Hindlimb muscle (tissue), 1 donor: ENCODE measurements around the gene BAD. TPM values are rescaled to one million over a fixed set of nuclear protein-coding genes. Genes with fewer than 3 reads are reported as not detected.
"Not testable (repeated sequence)": the region's sequence is repeated elsewhere in the genome, so short reads cannot be mapped to it uniquely, and the experiment has no call there.

ENCODE experiments used
- DNase-seq: peaks from one replicate; pipeline ENCODE4 v3.0.0-alpha.2; 2013
- polyA plus RNA-seq: library from polyadenylated mRNA; unstranded; fragments of 120-200 nt; gene quantifications from one replicate; pipeline ENCODE4 v1.2.1, GENCODE V29; 2013; ENCODE audit not compliant: insufficient read length

BAD gene
- 31.0 TPM for polyA plus RNA-seq

- DNase-seq: peak; percentile 95
Measured at GRCh38 chr11:64284048-64284961, at the start of gene BAD. BAD (minus strand) TSS chr11:64284665; CDS start chr11:64284368, 297 bp downstream.

GRCh38 chr11:64333556-64333955, 49.1 kb upstream of the BAD start:
- no peak for DNase-seq

DNA sequence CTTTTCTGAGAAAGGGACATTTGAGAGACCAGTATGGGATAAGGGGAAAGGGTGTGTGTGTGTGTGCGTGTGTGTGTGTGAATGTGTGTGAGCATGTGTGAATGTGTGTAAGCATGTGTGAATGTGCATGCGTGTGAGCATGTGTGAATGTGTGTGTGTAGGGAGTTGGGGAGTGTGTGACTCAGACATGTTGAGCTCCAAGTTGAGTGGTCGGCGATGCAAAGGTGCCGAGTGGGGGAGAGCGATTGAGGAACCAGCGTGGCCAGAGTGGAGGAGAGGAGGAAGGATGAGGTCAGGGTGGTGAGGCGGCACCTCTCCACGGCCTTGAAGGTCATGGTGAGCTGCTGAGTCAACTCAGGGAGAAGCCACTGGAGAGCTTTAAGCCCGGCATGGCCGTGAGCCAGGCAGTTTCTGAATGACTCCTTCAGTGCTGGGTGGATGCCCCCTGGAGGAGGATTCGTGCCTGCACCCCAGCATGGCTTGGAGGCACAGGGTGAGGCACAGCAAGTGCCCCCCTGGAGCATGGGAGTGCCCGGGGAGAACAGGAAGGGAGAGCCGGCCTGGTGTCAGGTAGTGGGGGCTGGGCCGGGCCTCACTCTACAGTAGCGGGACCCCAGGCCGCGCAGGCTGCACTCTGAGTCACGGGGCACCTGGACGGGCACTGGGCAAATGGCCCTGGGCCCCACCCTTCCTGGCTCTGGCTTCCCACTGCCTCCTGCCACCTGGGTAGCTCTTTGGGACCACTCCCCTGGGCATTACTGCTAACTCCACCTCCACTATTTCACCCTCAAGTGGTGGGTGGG, 47.3 kb upstream of the BAD start:
- DNase-seq: no peak

DNA sequence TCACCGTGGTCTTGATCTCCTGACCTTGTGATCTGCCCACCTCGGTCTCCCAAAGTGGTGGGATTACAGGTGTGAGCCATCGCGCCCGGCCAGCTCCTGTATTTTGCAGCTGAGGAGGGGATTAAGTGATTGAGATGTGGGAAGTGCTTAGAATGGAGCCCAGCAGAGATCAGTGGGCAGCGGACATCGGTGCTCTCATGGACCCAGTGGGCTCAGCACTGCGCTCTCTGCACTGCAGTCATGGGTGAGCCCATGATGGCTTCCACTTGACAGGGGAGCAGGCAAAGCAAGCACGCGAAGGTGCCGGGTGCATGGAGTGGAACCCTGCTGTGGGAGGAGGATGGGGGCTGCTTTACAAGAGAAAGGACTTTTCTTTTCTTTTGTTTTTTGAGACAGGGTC, 46.4 kb upstream of the BAD start:
- DNase-seq: no peak

GRCh38 chr11:64327993-64328392, 43.5 kb upstream of the BAD start:
- no peak for DNase-seq

DNA sequence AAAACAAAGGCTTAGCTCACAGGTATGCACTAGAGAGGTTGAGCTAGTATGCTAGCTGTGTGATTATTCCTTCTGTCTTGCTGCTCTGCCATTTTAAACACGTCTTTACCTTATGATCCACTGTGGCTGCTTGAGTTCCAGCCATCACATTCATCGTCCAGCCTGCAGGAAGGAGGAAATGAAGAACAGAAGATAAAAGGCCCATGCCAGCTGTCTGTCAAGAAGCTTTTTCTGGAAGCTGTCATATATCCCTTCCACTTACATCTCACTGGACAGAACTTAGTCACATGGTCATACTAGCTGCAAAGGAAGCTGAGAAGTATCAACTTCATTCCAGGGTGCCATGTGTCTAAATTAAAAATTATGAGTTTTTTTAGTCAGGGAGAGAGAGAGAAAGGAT, 42.9 kb upstream of the BAD start:
- DNase-seq: no peak

DNA sequence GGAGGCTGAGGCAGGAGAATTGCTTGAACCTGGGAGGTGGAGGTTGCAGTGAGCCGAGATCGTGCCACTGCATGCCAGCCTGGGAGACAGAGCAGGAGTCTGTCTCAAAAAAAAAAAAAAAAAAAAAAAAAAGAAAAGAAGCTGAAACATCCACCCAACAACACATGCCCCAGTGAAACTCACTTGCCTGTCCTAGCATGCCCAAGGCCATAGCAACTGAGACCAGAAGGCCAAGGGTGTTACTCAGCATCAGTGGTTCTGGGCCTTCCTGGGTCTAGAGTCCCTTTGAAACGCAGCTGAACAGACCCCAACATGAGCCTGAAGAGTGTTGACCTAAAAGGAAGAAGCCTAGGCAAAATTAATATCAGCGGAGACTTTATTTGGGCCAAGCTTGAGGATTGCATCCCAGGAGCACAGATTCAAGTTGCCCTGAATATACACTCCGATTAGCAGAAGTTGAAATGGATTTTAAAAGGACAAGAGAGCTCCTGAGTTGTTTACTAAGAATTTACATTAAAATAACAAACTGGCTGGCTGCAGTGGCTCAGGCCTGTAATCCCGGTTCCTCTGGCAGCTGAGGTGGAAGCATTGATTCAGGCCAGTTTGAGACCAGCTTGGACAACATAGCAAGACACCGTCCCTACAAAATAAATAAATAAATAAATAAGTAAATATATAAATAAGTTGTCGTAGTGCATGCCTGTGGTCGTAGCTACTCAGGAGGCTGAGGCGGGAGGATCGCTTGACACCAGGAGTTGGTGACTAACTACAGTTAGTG, 40.4 kb upstream of the BAD start:
- no peak for DNase-seq

DNA sequence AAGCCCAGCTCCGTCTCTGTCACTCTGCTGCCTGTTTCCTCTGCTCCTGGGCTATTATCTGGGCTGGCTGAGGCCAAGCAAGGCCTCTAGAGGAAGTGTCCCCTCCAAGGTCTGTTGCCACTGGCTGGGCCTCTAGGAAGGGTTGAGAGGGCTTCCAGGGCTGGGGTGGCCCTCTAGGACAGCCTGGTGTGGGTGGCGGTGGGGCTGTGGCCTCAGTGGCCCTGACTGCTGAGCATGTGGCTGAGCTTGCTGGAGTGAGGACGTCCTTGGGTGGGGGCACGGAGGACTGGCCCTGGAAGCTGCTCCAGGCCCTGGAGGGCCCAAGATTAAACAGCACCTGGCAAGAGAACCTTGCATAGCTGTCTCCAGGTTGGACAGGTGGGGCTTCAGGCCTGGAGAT, 39.5 kb upstream of the BAD start:
- DNase-seq: not testable (repeated sequence)

DNA sequence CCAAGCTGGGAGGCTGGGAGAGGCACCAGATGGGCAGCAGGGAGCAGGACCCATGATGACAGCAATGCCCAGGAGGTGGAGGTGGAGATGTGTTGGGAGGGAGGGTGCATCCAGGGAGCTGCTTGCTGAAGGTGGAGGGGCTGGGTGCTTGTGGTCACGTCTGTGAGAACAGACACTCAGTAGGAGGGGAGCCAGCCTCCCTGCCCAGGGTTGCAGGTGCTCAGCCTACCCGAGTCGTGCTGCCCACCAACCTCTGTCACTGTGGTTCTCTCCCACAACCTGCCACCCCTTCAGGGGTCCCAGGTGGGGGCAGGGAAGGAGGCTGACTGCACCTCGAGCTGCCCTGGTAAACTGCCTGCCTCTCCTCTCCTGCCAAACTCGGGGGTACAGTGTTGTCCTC, 38.9 kb upstream of the BAD start:
- no peak for DNase-seq

GRCh38 chr11:64322925-64323260, 38.4 kb upstream of the BAD start:
- no peak for DNase-seq

GRCh38 chr11:64321533-64321932, 37.1 kb upstream of the BAD start:
- no peak for DNase-seq

- DNase-seq: no peak
Measured at GRCh38 chr11:64321026-64321425, 36.6 kb upstream of the BAD start.

- no peak for DNase-seq
Measured at GRCh38 chr11:64320556-64320955, 36.1 kb upstream of the BAD start.

DNA sequence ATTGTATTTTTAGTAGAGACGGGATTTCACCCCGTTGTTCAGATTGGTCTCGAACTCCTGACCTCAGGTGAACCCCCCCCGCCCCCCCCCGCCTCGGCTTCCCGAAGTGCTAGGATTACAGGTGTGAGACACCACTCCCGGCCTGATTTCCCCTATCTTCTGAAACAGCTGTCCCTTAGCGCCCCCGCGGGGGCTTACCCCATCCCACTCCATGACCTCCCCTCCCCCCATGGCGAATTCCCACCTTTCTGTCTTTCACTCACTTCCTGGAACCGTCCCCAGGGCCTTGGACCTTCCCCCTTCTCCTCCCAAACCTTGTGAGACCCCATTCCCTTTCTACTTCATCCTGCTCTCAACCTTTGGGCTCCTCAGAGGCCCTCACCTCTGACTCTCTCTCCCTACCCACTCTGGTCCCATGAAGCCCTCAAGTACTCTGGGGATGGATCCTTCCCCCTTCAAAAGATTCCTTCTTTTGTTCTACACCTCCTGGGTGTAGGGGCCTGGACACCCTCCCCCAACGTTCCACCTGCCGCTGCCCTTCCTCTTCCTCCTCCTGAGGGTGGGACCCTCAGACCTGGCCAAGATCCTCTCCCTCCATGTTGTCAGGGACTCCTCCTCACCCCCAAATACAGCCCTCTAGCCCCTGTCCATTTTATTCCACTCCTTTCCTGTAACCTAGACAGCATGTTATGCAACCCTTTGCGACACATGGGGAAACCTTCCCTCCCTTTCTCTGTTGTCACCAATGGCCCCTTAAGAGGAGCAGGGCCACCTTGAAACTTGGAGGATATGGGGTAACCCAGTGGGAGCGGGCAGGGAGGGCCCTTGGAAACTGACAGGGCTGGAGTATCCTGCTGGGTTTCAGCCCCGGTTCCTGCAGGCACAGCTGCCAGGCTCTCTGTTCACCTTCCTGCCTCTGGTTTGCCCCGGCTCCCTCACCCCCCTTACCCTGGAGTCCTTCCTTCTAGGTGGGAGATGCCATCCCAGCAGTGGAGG, 34.6 kb upstream of the BAD start:
- DNase-seq: no peak

DNA sequence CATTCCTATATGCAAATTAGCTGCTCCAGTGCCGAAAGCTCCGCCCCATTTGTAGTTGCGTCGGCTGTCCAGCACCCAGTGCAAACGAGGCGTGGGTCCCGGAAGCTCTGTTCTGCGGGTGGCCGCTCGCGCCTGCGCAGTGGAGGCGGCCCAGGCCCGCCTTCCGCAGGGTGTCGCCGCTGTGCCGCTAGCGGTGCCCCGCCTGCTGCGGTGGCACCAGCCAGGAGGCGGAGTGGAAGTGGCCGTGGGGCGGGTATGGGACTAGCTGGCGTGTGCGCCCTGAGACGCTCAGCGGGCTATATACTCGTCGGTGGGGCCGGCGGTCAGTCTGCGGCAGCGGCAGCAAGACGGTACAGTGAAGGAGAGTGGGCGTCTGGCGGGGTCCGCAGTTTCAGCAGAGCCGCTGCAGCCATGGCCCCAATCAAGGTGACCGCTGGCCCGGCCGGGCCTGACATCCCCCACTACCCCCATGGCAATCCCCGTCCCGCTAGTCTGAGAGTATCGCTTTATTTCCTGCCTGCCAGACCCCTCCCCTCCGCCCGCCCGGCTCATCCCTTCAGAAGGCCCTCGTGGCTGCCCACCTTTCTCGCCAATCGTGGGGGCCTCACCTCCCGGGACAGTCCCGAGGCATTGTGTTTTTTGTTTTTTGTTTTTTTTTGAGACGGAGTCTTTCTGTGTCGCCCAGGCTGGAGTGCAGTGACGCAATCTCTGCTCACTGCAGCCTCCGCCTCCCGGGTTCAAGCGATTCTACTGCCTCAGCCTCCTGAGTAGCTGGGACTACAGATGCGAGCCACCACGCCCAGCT, 33.7 kb upstream of the BAD start, which contains the start of gene PRDX5:
Gene PRDX5 (plus strand): TSS at position 161 of the 805 bp plus-strand sequence. CDS start 95 bp downstream, at position 256.
- peak; percentile 97 for DNase-seq

GRCh38 chr11:64317325-64317960, 33.0 kb upstream of the BAD start, which contains the start of gene TRMT112:
TRMT112 (minus strand) TSS chr11:64317559; CDS start chr11:64317526, 33 bp downstream.
- peak; percentile 96 for DNase-seq

- DNase-seq: no peak
Measured at GRCh38 chr11:64316672-64317324, 32.3 kb upstream of the BAD start.

DNA sequence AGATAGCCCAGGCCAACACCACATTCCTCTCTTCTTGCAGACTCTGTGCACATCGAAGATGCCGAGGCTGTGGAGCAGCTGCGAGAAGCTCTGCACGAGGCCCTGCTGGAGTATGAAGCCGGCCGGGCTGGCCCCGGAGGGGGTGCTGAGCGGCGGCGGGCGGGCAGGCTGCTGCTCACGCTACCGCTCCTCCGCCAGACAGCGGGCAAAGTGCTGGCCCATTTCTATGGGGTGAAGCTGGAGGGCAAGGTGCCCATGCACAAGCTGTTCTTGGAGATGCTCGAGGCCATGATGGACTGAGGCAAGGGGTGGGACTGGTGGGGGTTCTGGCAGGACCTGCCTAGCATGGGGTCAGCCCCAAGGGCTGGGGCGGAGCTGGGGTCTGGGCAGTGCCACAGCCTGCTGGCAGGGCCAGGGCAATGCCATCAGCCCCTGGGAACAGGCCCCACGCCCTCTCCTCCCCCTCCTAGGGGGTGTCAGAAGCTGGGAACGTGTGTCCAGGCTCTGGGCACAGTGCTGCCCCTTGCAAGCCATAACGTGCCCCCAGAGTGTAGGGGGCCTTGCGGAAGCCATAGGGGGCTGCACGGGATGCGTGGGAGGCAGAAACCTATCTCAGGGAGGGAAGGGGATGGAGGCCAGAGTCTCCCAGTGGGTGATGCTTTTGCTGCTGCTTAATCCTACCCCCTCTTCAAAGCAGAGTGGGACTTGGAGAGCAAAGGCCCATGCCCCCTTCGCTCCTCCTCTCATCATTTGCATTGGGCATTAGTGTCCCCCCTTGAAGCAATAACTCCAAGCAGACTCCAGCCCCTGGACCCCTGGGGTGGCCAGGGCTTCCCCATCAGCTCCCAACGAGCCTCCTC, 31.4 kb upstream of the BAD start:
- not testable (repeated sequence) for DNase-seq
